Retinal pigment epithelial cell (primary cell): Measurements from ENCODE around the gene RHBDD1.
"Not testable (repeated sequence)": the region's sequence is repeated elsewhere in the genome, so short reads cannot be mapped to it uniquely, and the experiment has no call there.

Experiments used
- DNase-seq: peaks from one replicate; pipeline ENCODE4 v3.0.0-alpha.2; 2010; ENCODE audit warnings: low read depth
- H3K4me3 ChIP-seq: 2 replicates; pipeline ENCODE4 v1.5.1; 2011; ENCODE audit warnings: mild to moderate bottlenecking, low read length, control low read depth, moderate library complexity
- CTCF ChIP-seq: conservative IDR thresholded peaks from 2 replicates; pipeline ENCODE4 v1.5.1; 2011; ENCODE audit warnings: low read depth, low read length, control low read depth, inconsistent platforms

The RHBDD1 gene

DNA sequence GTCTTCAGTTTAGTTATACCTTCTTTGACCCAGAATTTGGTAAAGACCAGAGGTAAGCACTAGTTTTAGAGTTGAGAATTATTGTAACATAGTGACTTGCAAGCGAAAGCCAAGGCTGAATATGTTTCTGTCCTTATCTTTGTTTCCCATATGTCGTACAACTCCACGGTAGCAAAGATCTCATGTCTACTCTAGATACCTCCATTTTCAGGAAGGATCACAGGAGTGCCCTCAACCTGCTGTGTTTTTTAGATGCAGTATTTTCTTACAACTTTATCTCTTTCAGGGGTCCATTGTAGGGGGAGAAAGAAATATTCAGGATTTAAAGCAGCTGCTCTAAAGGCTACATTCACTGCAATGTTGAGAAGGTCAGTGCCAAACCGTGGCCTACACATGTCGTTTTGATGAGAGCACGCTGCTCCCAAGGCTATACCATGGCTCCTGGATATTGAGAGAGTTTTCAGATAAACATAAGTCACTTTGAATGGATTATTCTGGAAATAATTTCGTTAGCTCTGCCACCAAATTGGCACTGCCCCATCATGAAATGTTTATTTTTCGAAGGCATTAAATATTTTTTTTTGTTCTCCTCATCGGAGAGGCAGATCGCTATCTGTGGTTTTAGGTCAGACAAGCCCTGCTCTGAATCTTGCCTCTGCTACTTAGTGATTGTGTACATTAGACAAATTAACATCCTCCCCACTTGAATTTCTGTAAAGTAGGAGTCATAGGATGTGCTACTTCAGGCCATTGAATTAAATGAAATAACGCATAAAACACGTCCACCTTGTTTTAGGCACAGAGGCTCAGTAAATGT lies 2.1 kb downstream of the RHBDD1 start:
- TF ChIP-seq CTCF, result no peak
- DNase-seq, result no peak
- no peak overlapping the region for H3K4me3 ChIP-seq

DNA sequence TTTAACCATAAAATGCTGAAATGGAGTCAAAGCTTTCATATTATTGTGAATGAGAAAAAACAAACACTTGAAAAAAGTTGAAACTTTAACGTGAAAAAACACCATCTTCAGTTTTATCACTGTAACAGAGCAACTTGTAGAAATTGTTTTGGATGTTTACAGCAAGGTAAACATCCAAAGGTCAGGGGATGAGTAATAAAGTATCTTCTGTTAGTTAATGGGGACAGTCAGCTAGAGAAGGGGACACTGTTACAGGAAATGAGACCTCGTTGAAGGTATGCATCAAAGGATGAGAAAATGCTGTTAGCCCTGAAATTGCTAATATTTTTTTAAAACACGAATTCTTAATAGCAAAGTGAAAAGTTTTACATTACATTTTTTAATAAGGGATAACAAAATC lies 2.9 kb downstream of the RHBDD1 start:
- no peak overlapping the region for H3K4me3 ChIP-seq
- no peak for TF ChIP-seq CTCF
- DNase-seq, result no peak

DNA sequence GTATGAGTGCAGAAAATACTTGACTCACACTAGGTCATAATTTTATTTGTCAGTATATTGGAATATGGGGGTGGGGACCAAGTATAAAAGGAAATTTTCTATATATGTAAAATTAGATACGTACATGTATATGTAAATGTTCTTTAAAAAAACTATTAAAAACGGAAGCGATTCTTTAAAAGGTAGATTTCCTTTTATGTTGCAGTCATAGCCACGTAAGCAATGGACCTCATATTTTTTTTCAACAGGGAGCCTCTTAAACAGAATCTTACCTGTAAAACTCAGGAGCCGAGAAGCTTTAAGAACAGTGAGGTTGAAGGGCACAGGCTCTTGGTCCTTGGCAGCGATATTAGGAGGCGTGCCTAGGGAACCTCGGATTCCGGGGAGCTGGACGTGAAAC lies 3.3 kb downstream of the RHBDD1 start:
- no peak for TF ChIP-seq CTCF
- no peak overlapping the region for H3K4me3 ChIP-seq
- DNase-seq, result no peak

DNA sequence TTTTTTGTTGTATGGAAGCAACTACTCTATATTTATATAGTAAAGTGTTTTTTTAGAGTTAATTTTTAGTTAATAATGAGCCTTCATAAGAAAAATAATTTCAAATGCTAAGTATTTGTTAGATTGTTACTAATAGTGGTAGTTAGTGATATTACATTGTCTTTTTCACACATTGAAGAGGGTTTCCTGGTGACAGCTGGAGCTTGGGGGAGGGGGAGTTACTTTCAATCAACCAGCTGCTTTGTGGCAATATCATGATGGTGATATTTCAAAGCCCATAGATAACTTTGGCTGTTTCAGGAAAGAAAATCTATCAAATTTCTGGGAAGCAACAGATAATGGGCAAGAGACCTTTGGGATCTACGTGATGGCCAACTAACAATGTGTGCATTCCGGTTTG lies 4.1 kb downstream of the RHBDD1 start:
- no peak overlapping the region for H3K4me3 ChIP-seq
- no peak for TF ChIP-seq CTCF
- no peak for DNase-seq

DNA sequence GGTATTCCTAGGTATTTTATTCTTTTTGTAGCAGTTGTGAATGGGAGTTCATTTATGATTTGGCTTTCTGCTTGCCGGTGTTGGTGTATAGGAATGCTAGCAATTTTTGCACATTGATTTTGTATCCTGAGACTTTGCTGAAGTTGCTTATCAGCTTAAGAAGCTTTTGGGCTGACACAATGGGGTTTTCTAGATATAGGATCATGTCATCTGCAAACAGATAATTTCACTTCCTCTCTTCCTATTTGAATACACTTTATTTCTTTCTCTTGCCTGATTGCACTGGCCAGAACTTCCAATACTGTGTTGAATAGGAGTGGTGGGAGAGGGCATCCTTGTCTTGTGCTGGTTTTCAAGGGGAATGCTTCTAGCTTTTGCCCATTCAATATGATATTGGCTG lies 7.1 kb downstream of the RHBDD1 start:
- not testable (repeated sequence) for H3K4me3 ChIP-seq, DNase-seq

GRCh38 chr2:226845386-226846116 lies 9.7 kb downstream of the RHBDD1 start:
- no peak overlapping the region for H3K4me3 ChIP-seq
- no peak for DNase-seq
- TF ChIP-seq CTCF, result no peak

DNA sequence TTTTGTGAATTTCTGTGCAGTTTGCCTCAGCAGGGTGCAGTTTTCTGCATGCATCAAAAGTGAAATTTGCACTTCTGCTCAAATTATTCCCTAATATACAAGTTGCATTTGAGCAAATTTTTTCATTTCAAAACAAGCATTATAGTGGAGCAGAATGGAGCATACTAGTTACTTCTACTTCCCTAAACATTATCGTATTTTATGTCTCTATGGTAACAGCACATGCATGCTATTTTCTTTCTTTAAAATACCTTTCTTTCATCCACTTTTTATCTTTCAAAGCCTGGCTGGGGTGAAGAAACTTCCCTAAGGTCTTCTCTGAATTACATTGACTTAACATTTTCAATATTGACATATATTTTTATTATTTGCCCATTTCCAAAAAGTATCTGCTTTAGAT lies 11.2 kb downstream of the RHBDD1 start:
- no peak overlapping the region for H3K4me3 ChIP-seq
- no peak for DNase-seq
- TF ChIP-seq CTCF, result no peak
